NCI-H1092 treated with DMSO at 0.1 percent for 48 hours (cell line): Measurements from ENCODE around the gene SMC1B.
"Not testable (repeated sequence)": the region's sequence is repeated elsewhere in the genome, so short reads cannot be mapped to it uniquely, and the experiment has no call there.

ENCODE experiments used
- DNase-seq: peaks from one replicate; lab custom pipeline; 2025; lab: John Stamatoyannopoulos, UW

The SMC1B gene

DNA sequence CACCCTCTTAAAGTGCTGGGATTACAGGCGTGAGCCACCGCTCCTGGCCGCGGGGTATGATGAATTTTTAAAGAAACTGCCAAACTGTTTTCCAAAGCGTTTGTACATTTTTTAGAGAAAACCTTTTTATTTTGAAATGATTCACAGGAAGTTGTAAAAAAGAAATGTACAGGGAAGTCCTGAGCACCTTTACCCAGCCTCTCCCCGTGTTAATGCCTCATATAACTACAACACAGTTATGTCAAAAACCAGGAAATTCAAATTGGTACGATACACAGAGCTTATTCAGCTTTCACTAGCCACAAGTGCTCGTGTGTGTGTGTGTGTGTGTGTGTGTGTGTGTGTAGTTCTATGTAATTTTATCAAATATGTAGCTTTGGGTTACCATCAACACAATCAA lies 110.6 kb downstream of the SMC1B start:
- DNase-seq, result no peak

DNA sequence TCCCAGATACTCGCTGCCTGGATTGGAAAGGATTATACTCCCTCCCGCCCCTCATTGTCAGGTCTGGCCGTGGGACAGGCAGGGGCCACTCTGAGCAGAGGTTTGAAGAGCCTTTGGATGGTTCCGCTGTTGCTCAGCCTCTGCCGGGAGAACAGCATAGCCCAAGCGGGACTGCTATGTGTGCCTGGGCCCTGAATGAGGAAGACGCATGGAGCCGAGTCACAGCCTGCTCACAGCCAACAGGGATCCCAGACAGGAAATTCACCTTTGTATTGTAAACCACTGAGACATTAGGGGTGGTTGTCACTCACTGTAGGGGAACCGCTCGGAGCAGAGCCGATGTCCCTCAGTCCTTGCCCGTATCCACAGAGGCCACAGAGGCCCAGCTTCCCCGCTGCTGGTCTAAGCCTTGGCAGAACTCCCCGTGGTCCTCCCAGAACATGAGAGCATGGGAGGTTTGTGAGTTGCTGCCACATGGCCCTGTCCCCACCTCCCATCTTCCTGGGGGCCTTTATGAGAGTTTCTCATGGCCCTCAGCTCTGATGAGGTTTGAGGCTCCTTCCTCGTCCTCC lies 114.4 kb downstream of the SMC1B start:
- DNase-seq, result no peak

DNA sequence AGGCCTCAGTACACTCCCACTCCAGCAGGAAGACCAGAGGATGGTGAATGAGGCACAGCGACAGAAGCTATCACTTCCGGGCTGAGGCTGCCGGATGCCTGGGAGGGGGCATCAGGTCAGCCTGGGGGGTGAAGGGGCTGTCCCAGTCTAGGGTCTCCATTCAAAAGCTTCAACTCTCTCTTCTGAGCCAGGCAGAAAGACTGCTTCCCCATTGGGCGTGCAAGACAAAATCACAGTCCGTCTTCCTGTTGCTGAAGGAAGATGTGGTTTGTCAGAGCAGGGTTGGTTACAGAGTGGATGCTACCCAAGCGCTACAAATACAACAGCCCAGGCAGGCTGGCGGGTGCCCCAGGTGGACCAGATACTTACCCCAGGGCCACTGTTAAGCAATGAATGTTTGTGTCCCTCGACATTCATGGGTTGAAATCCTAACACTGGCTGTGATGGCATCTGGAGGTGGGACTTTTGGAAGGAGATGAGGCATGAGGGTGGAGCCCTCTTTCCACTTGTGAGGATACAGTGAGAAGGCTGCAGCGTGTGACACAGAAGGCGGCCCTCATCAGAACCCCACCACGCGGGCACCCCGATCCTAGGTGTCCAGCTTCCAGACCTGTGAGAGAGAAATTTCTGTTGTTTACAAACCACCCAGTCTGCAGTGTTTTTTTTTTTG lies 116.6 kb downstream of the SMC1B start:
- no peak for DNase-seq

DNA sequence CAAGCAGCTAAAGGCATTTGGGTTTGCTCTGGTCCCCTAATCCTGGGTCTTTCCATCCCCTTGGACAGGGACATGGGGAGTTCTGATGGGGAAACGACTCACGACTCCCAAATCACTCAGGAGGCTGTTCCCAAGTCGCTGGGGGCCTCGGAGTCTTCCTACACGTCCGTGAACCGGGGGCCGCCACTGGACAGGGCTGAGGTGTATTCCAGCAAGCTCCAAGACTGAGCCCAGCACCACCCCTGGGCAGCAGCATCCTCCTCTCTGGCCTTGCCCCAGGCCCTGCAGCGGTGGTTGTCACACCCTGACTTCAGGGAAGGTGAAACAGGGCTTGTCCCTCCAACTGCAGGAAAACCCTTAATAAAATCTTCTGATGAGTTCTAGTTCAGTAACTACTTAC lies 117.9 kb downstream of the SMC1B start:
- no peak for DNase-seq

DNA sequence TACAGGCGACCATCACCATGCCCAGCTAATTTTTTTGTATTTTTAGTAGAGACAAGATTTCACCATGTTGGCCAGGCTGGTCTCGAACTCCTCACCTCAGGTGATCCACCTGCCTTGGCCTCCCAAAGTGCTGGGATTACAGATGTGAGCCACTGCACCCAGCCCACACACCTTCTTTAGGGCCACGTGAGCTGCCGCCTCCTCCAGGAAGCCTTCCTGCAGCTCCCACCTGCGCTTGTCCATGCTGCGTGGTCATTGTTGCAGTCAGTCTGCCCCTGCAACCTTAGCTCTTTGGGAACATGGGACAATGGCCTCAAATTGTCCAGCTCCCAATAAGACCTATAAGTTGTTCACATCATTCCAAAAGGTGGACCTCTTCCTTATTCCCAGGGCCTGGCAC lies 118.4 kb downstream of the SMC1B start:
- not testable (repeated sequence) for DNase-seq
